BE2C (cell line): Measurements from ENCODE around the gene VAPA.
"Not testable (repeated sequence)": the region's sequence is repeated elsewhere in the genome, so short reads cannot be mapped to it uniquely, and the experiment has no call there.

Source experiments
- DNase-seq: peaks from one replicate; pipeline ENCODE4 v3.0.0-alpha.2; 2020
- H3K27me3 ChIP-seq: fragments of 250-450 bp; sonication (Bioruptor Pico); 2 replicates; pipeline ENCODE4 v1.5.1; 2020; ENCODE audit warnings: mild to moderate bottlenecking
- H3K36me3 ChIP-seq: fragments of 250-450 bp; sonication (Bioruptor Pico); 2 replicates; pipeline ENCODE4 v1.5.1; 2020; ENCODE audit warnings: mild to moderate bottlenecking
- H3K4me1 ChIP-seq: fragments of 250-450 bp; sonication (Bioruptor Pico); 2 replicates; pipeline ENCODE4 v1.5.1; 2020
- H3K4me3 ChIP-seq: 2 replicates; pipeline ENCODE4 v1.5.1; 2011; ENCODE audit warnings: low read depth, low read length
- H3K9me3 ChIP-seq: fragments of 250-450 bp; sonication (Bioruptor Pico); 2 replicates; pipeline ENCODE4 v1.5.1; 2020
- TF ChIP-seq, protein P1 (sequence below): IDR thresholded peaks from 2 replicates; pipeline ENCODE4 v1.5.1; 2012; ENCODE audit warnings: mild to moderate bottlenecking, low read depth, low read length

The VAPA gene

DNA sequence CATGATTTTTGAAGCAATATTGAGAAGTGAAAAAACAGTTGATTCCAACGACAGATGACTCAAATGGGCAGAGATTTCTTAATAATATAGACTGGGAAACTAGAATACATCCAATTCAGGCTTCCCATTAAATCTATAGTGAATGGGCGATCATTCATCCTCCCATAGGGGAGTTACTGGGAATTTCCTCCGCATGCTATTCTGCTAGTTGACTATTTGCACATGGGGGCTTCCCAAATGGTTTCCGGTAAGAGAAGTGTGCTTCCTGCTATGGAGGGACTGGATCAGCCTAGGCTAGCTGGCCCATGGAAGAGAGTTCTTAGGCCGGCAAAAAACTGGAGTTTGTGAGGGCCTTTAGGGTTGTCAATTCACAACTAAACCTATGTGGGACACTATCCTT lies 2.6 kb upstream of the VAPA start:
- Histone ChIP-seq H3K9me3 (no peaks in the 10 kb centered on the region), H3K4me3 (no peak overlapping the region), H3K36me3 (no peaks in the 10 kb centered on the region), H3K27me3 (no peaks in the 10 kb centered on the region), H3K4me1 (peaks cover 4% of the 10 kb centered on the region; the same call in 1 of the 2 replicates)
- TF ChIP-seq, protein P1, sequence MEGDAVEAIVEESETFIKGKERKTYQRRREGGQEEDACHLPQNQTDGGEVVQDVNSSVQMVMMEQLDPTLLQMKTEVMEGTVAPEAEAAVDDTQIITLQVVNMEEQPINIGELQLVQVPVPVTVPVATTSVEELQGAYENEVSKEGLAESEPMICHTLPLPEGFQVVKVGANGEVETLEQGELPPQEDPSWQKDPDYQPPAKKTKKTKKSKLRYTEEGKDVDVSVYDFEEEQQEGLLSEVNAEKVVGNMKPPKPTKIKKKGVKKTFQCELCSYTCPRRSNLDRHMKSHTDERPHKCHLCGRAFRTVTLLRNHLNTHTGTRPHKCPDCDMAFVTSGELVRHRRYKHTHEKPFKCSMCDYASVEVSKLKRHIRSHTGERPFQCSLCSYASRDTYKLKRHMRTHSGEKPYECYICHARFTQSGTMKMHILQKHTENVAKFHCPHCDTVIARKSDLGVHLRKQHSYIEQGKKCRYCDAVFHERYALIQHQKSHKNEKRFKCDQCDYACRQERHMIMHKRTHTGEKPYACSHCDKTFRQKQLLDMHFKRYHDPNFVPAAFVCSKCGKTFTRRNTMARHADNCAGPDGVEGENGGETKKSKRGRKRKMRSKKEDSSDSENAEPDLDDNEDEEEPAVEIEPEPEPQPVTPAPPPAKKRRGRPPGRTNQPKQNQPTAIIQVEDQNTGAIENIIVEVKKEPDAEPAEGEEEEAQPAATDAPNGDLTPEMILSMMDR: no peak
- no peak for DNase-seq

DNA sequence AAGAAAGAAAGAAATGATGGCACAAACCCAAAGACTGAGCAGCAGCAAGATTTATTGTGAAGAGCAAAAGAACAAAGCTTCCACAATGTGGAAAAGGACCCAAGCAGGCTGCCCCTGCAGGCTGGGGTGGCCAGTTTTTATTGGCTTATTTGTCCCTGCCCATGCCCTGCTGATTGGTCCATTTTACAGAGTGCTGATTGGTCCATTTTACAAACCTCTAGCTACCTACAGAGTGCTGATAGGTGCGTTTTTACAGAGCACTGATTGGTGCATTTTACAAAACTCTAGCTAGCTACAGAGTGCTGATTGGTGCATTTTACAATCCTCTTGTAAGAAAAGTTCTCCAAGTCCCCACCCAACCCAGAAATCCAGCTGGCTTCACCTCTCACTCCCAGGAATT lies 1.5 kb upstream of the VAPA start:
- H3K4me1 ChIP-seq, H3K4me3 ChIP-seq, H3K27me3 ChIP-seq, H3K36me3 ChIP-seq, DNase-seq, H3K9me3 ChIP-seq: not testable (repeated sequence)

DNA sequence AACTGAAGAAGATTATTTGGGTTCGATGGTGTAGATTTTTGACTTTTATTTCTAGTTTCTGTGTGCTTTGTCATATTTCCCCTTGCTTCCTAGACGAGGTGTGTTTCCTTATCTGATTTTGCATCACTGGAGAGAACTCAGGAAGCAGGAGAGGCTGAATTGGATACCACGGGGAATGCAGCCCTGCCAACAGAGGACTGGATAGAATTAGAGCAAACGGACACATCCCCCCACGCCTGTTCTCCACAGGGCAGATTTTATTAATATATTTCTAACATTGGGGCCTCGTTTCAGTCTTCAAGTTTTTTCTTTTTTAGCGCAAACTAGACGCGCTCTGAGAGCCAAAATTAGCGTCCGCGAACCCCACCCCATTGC lies 678 bp upstream of the VAPA start:
- no peak for DNase-seq
- H3K4me1 ChIP-seq: peaks cover 3% of the 10 kb centered on the region; the same call in 1 of the 2 replicates
- H3K9me3 ChIP-seq: no peaks in the 10 kb centered on the region
- no peaks in the 10 kb centered on the region for H3K36me3 ChIP-seq
- H3K4me3 ChIP-seq: peak overlapping the region; percentile 76
- H3K27me3 ChIP-seq: no peaks in the 10 kb centered on the region
- TF ChIP-seq, protein P1: no peak

DNA sequence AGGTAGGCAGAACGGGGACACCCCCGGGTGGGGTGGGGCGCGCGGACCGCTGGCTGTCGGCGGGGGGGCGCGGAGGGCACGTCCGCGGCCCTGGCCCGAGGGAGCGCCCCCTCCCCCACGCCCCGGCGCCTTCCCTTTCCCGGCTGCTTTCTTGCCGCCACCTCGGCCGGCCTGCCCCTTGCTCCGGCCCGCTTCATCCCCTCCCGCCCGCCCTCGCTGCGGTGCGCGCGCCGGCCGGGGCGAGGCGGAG lies 443 bp downstream of the VAPA start:
- TF ChIP-seq, protein P1: no peak
- no peak for DNase-seq
- Histone ChIP-seq H3K27me3 (no peaks in the 10 kb centered on the region), H3K9me3 (no peaks in the 10 kb centered on the region), H3K36me3 (no peaks in the 10 kb centered on the region), H3K4me1 (no peaks in the 10 kb centered on the region; the same call in 1 of the 2 replicates), H3K4me3 (peak overlapping the region; percentile 76)

DNA sequence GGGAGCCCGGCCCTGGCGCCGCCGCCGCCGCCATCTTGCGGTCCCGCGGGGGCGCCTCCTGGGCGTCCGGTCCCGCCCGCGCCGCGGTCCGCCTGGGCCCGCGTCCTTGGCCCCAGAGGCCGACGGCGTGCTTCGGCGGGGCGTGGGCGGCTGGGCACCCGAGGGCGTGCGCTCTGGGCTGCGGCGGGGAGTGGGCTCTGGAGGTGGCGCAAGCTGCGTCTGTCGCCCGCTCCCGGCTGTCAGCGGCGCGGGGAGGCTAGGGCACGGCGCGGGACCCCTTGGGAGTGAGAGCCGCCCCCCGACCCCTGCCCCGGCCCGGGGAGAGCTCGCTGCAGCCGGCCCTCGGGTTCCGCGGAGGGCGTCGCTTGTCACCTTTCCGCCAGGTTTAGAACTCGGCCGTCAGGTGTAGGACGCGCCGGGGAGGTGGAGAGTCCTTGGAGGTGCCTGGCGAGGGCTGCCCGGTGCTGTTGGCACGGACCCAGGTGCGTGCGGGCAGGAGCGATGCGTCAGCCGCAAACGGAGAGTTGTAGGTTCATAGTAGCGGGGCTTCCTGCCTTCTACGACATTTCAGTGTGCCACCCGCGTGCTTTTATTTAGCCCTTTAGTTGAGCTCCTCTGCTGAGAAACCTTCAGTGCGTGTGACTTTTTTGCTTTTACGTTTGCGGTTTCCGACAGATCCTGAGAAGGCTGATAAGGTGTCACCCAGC lies 921 bp downstream of the VAPA start:
- Histone ChIP-seq H3K9me3 (no peaks in the 10 kb centered on the region), H3K4me3 (peak overlapping the region; percentile 69), H3K36me3 (no peaks in the 10 kb centered on the region), H3K4me1 (no peaks in the 10 kb centered on the region; the same call in 1 of the 2 replicates), H3K27me3 (no peaks in the 10 kb centered on the region)
- DNase-seq: peak; percentile 54
- TF ChIP-seq, protein P1: no peak

DNA sequence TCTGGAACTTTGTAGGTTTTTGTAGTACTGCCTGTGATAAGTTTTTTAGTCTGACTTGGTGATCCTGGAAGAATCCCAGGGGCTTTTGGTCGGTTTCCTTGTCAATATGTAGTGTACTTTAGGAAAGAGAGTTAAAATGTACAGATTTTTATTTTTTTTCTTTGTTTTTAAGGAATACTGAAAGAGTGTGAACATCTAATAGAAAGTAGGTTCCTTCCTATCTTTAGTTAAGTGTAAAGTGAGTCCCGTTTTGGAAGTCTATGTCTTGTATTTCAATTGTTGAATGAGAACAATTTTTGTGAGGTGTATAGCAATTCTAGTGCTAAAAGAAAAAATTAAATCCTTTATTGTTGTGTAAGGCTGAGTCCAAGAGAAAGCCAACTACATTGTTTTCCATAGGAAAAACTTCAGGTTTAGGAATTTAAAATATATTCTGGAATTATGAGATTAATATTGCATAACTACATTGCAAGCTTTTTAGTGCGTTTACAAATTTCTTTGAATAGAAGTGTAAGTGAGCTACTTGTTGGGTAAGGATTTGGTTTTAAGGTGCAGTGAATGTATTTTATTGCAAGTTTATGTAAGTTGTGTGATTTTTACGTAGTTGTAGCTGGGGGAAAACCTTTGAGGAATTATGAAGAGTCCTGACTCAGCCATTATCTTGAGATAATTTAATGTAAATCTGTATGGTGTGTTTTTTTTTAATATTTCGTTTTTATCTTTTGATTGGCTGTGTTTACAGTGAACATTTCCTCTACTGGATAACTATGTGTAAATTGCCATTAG lies 1.7 kb downstream of the VAPA start:
- no peaks in the 10 kb centered on the region for H3K9me3 ChIP-seq
- no peaks in the 10 kb centered on the region for H3K36me3 ChIP-seq
- H3K27me3 ChIP-seq: no peaks in the 10 kb centered on the region
- no peak for DNase-seq
- peak overlapping the region; percentile 69 for H3K4me3 ChIP-seq
- no peaks in the 10 kb centered on the region; the same call in 1 of the 2 replicates for H3K4me1 ChIP-seq
- TF ChIP-seq, protein P1: no peak
